HG02763 (cell line): ENCODE results near the gene INPP4B.

ENCODE experiments used
- ATAC-seq: cut with Tn5 transposase; IDR thresholded peaks from one replicate; pipeline ENCODE4 v1.9.1; 2021; ENCODE audit warnings: mild to moderate bottlenecking, moderate library complexity; ENCODE audit not compliant: unreplicated experiment

The INPP4B gene

GRCh38 chr4:142045996-142046395, 800.1 kb downstream of the INPP4B start:
- no peak for ATAC-seq

DNA sequence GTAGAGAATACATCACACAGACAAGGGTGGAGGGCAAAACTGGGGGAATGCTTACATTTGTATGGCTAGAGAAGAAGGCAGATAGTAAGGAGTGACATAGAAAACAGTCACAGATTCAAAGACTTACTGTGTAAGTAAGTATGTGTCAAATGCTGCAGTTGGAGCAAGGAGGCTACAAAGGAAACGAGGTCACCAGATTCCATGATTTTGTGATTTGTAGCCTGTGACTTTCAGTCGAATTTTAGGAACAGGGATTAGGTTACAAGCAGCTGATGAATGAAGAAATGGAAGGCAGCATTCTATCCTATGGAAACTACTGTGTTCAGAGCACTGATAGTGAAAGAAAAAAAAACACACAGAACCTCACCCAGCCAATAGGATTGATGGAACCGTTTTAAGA, 801.8 kb downstream of the INPP4B start:
- ATAC-seq = no peak

GRCh38 chr4:142043509-142043908, 802.6 kb downstream of the INPP4B start:
- no peak for ATAC-seq

DNA sequence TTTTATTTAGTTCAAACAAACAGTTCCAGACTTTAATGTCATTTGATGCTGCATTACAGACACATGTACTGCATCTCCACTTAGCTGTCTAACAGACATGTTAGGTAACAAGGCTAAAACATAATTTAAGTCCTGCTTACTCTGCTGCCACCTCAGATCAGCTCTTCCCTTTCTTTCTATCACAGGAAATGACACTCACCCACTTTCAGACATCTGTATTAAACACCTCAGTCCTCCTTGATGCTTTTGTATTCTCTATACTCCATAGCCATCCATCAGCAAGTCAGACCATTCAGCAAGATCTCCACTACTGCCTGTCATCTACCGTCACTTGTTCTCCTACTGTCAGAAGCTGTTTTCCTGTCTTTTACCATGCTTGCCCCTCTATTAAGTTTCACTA, 804.3 kb downstream of the INPP4B start:
- no peak for ATAC-seq

GRCh38 chr4:142040043-142040442, 806.1 kb downstream of the INPP4B start:
- no peak for ATAC-seq

- ATAC-seq = no peak
Observed at GRCh38 chr4:142036795-142037583, 809.1 kb downstream of the INPP4B start.

- no peak for ATAC-seq
Observed at GRCh38 chr4:142035566-142035965, 810.5 kb downstream of the INPP4B start.

- no peak for ATAC-seq
Observed at GRCh38 chr4:142034101-142034500, 812.0 kb downstream of the INPP4B start.

- ATAC-seq = no peak
Observed at GRCh38 chr4:142030010-142030409, 816.1 kb downstream of the INPP4B start.

DNA sequence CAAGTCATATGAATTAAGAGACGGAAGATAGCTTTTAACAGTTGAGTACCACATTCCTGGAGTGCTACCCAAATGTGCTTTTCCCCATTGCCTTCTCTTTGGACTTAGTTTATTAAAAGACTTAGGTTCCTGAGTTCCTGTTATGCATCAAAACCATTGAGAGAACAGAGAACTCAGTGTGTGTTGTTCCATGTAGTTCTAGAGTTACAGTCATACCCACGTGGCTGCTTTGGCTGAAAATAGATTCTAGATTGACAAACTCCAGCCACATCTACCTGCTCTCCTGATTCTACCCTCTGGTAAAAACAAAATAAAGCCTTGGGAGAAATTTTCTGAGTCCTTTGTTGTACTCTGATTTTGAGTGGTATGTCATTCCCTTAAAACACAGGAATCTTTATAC, 824.3 kb downstream of the INPP4B start:
- ATAC-seq = no peak

GRCh38 chr4:142021181-142021580, 824.9 kb downstream of the INPP4B start:
- no peak for ATAC-seq

- no peak for ATAC-seq
Observed at GRCh38 chr4:142016031-142016430, 830.1 kb downstream of the INPP4B start.

- ATAC-seq = no peak
Observed at GRCh38 chr4:142009751-142010150, 836.4 kb downstream of the INPP4B start.

DNA sequence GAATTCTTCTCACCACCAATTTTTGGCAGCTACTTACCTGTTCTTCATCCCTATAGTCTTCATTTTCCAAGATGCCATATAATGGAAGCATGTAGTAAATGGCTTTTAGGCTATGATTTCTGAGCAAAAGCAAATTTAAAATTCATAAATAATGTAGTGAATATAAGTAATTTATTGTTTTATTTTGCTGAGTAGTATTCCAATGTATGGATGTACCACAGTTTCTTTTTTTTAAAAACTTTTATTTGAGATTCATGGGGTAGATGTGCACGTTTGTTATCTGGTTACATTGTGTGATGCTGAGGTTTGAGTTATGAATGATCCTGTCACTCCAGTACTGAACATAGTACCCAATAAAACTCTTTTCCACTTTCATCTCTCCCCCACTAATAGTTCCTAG, 840.6 kb downstream of the INPP4B start:
- ATAC-seq = no peak

- ATAC-seq = no peak
Observed at GRCh38 chr4:141999446-142000143, 846.5 kb downstream of the INPP4B start.

- ATAC-seq = no peak
Observed at GRCh38 chr4:141995056-141995455, 851.0 kb downstream of the INPP4B start.

- ATAC-seq = no peak
Observed at GRCh38 chr4:141977433-141977832, 868.7 kb downstream of the INPP4B start.
